Measurements from ENCODE around the gene ARL4C. TPM values are rescaled to one million over a fixed set of nuclear protein-coding genes. Genes with fewer than 3 reads are reported as not detected.

Gene ARL4C
- total RNA-seq, 1 donor from 2014 or later = 29.5 TPM

GRCh38 chr2:234444242-234444730 lies 52.6 kb downstream of the ARL4C start:
- H3K4me3 Mint-ChIP-seq = no peak overlapping the region
- no peaks in the 10 kb centered on the region for H3K36me3 Mint-ChIP-seq (ENCODE audit: low read depth)
- H3K9me3 Mint-ChIP-seq = no peaks in the 10 kb centered on the region
- peaks cover 27% of the 10 kb centered on the region for H3K4me1 Mint-ChIP-seq
- no peak overlapping the region for H3K27ac Mint-ChIP-seq (ENCODE audit: unreplicated experiment)
- H3K27me3 Mint-ChIP-seq (ENCODE audit: low read depth) = no peaks in the 10 kb centered on the region
- DNase-seq (ENCODE audit: low read depth, low spot score) = no peak
- TF ChIP-seq CTCF (conservative IDR thresholded peaks at IDR 0.05) = no peak

Measured in neural crest cell (in vitro differentiated cells).